Amniotic stem cell (primary cell): ENCODE measurements around the gene FAT2.

Experiments used
- DNase-seq: peaks from one replicate; lab custom pipeline; 2025; lab: John Stamatoyannopoulos, UW

FAT2 gene, protein sequence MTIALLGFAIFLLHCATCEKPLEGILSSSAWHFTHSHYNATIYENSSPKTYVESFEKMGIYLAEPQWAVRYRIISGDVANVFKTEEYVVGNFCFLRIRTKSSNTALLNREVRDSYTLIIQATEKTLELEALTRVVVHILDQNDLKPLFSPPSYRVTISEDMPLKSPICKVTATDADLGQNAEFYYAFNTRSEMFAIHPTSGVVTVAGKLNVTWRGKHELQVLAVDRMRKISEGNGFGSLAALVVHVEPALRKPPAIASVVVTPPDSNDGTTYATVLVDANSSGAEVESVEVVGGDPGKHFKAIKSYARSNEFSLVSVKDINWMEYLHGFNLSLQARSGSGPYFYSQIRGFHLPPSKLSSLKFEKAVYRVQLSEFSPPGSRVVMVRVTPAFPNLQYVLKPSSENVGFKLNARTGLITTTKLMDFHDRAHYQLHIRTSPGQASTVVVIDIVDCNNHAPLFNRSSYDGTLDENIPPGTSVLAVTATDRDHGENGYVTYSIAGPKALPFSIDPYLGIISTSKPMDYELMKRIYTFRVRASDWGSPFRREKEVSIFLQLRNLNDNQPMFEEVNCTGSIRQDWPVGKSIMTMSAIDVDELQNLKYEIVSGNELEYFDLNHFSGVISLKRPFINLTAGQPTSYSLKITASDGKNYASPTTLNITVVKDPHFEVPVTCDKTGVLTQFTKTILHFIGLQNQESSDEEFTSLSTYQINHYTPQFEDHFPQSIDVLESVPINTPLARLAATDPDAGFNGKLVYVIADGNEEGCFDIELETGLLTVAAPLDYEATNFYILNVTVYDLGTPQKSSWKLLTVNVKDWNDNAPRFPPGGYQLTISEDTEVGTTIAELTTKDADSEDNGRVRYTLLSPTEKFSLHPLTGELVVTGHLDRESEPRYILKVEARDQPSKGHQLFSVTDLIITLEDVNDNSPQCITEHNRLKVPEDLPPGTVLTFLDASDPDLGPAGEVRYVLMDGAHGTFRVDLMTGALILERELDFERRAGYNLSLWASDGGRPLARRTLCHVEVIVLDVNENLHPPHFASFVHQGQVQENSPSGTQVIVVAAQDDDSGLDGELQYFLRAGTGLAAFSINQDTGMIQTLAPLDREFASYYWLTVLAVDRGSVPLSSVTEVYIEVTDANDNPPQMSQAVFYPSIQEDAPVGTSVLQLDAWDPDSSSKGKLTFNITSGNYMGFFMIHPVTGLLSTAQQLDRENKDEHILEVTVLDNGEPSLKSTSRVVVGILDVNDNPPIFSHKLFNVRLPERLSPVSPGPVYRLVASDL (N-terminal part only)

DNA sequence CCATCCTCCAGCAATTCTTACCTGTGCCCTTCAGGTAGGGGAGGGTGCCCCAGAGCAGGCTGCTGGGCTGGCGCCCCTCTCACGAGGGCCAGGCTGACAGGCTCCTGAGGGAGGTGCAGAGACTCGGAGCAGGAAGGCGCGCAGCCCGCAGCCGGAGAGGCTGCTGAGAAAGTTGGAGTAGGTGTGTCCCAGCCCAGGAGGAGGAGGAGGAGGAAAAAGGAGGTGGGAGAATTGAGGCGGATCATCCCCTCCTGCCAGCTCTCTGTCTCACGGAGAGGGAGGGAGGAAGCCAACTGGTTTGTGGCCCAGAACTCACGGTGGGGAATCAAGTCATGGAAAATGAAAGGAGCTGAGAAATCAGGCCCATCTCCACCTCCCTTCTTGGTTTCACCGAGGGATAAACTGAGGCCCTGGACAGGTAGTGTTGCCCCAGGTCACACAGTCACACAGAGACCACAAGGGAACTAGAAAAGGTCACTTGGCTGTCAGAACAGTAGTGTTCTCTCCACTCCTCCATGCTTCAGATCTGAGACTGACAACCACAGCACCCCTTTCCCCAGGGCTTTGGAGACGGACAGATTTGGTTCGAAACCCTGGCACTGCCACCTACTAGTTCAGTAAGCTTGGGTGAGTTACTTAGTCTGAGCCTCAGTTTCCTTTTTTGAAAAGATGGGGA lies at the start of gene FAT2:
TSS of gene FAT2 (minus strand) at position 188 of the 676 bp plus-strand sequence. CDS start 22,400 bp downstream, outside the sequence.
- DNase-seq = no peak

GRCh38 chr5:151638619-151639018 lies 47.5 kb upstream of the FAT2 start:
- DNase-seq = no peak

DNA sequence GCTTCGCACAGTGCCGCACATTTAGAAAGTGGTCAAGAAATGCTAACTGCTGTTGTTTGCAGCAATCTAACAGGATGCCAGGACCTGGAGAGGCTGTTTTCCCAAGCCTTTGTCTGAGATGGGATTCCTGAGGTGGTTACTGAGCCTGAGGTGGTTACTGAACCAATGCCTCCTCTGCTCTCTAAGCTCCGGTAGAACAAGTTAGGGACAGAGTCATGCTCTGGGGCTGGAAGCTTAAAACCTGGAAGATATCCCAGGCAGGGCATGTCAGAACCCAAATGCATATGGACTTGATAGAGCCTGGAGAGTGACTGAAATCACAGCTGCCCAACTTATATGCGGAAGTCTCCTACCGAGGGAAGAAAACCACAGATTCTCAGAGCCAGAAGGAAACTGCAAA lies 46.5 kb upstream of the FAT2 start:
- DNase-seq = no peak

DNA sequence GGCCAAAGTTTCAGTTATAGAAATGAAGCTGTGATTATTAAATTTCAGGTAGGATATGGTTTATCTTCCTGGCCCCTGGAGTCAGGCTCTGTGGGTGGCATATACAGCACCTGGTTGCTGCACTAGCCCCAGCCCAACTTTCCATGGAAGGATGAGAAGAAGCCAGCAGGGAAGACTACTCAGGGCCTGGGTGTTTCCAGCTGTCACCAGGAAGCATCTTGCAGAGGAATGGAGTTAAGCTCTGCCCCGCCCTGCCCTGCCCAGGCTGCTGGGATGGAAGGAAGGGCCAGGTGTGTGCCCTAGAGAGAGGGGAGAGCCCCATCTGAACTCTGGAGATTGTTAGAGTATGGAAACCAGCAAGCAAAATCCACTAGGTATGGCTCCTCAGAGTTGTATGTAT lies 42.8 kb upstream of the FAT2 start:
- DNase-seq = no peak

- DNase-seq = no peak
These were observed 41.8 kb upstream of the FAT2 start for GRCh38 chr5:151632941-151633340.

- no peak for DNase-seq
These were observed 41.4 kb upstream of the FAT2 start for GRCh38 chr5:151632524-151632923.

- DNase-seq = no peak
These were observed 40.8 kb upstream of the FAT2 start for GRCh38 chr5:151631941-151632340.

DNA sequence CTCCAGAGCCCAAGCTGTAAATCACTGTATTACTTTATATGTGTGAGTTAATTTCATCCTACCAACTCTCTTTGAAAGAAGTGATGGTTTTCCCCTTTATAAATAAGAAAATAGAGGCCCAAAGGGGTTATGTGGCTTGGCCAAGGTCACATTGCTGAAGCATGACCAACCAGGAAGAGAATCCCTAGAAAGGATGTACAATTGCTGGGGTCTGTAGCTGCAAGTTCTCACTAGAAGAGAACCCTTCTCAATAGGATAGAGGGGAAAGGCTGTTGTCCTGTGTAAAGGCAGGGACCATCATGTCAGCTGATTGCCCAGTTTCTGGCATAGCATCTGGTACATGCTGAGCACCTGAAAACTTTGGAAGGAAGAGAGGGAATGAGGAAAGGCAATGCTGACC lies 39.0 kb upstream of the FAT2 start:
- DNase-seq = no peak

DNA sequence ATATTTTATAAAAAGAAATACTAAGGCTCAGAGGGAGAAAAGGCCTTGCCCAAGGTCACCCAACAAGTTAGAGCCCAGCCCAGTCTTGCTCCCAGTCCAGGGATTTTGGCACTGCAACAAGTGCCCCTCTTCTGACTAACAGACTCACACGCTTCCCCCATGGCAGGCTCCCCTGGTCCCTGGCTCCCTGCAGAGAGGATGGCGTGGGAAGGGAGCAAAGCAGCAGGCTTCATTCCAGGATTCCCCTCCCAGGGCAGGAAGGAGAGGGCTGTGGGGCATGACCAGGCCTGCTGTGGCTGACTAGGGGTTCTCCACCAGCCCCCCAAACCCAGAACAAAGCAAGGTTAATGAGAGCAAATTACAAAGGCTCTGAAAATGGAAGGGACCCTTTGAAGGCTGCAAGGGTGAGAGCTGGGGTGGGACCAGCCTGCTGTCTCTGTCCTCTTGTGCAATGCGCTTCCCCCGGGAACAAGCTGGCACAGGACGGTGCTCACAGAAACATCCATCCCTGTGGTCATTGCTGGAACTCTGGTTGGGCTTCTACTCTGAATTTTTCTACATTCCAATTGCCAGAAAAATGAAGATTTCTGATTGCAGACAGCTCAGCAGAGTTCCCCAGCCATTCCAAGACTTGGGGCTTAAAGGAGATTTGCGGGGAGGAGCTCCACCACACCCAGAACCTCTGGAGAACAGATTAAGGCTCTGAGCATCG lies 37.1 kb upstream of the FAT2 start:
- DNase-seq = no peak

DNA sequence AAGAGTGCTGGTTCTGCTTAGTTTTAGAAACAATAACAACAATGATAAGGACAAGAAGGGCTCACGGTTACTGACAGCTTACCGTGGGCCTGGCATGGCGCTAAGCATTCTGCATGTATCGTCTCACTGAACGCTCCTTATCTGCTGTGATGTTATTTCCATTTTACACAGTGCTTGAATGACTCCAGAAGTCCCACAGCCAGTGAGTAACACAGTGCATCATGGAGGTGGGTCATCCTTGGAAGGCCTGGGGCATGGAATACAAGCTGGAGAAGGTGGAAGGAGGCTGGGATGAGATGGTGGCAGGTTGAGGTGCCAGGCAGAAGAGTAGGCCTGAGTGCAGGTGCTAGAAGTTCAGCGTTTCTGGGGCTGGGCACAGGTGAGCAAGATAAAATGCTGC lies 36.5 kb upstream of the FAT2 start:
- DNase-seq = no peak

GRCh38 chr5:151625285-151625684 lies 34.2 kb upstream of the FAT2 start:
- DNase-seq = no peak

DNA sequence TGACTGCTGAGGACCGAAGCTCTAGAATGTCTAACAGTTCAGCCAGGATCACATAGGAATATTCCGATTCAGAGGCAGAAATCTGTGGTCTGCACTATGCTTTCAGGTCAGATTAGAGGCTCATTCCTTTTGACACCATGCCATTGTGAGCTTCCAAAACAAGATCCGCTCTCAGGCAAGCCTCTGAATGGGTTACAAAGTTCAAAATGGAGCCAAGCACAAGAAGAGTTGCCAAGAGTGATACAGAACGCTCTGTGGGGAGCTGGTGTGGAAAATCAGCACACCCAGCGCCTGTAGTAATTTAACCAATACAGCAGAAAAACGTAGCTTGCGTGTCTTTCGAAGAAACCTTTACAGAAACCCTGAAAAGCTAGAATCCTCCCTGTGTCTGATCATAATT lies 33.3 kb upstream of the FAT2 start:
- DNase-seq = no peak

GRCh38 chr5:151622367-151623088 lies 31.4 kb upstream of the FAT2 start:
- DNase-seq = no peak

DNA sequence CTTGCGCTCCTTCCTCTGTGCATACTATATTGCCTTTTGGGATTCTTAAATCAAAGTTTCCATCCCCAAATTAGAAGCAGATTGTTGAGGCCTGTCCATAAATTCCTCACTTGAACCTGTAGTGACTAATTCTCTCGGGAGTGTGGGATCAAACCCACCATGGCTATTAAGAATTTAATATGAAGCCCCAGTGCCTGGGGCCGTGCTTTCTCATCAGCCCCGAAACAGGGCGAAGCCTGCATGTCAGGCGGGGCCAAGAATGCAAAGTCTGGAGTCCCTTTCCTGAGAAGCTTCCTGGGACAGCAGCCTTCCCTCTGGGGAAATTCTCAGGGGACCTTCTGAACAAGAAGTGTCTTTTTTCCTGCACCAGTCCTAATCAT lies 29.3 kb upstream of the FAT2 start:
- no peak for DNase-seq

DNA sequence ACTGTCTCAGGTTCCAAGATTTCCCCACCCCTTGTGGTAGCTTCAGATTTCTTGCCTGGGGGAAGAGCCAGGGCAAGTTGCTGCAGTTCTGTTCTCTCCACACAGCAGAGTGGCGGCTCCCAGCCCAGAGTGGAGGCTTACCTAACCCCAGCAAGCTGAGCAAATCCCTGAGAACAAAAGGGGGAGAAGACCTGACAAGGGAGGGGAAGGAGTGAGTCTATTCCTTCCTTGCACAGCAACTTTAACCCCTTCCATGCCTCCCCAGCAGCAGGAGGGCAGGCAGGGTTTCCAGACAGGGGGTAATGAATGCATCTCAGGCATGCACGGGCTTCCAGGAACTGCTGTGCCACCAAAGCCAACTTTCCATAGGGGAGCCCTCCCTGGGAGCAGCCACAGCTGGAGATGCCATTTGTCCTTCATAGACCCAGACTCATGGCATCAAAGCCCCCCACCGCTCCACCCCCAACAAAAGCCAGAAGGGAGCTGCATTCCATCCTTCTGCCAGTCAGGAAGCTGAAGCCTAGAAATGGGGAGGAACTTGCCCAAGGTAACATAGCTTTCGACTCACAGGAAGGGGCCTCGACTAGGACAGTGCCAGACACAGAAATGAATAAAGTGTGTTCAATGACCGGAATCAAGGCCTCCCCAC lies 28.8 kb upstream of the FAT2 start:
- DNase-seq = no peak

DNA sequence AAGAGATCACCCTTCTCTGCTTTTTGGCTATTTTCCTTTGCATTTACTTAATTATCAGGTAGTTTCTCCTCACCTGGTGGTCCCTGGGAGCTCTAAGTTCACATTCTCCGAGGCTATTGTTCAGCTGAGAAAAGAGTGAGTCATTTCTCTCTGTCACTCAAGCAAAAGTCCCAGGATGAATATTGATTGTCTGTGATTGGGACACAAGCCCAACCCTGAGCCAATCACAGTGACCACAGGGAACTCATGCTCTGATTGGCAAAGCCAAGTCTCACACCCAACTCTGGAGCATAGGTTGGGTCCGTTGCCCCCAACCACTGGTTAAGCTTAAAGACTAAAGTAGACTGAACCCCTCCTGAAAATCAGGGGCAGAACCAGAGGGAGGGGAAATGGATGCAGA lies 27.8 kb upstream of the FAT2 start:
- no peak for DNase-seq

GRCh38 chr5:151617841-151618710 lies 26.9 kb upstream of the FAT2 start:
- DNase-seq = no peak

DNA sequence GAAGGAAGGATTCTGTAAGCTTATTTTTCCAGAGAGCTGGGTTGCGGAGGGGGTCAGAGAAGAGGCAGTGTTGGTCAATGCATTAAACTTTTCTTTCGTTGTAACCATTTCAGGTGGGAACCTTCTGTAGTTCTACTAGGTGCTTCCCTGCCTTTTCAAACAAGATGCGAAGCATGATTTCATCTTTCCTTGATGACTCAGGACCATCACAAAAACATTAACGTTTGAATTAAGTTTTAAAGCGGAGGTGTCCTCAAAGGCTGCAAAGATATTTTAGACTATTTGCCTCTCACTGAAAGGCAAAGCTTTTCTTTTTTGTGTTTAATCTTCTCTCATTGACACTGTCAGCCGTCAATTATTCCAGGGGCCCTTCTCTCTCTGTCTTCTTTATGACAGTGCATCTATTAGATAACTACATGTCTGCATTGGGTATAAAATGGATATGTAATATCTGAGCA lies 26.3 kb upstream of the FAT2 start:
- no peak for DNase-seq

DNA sequence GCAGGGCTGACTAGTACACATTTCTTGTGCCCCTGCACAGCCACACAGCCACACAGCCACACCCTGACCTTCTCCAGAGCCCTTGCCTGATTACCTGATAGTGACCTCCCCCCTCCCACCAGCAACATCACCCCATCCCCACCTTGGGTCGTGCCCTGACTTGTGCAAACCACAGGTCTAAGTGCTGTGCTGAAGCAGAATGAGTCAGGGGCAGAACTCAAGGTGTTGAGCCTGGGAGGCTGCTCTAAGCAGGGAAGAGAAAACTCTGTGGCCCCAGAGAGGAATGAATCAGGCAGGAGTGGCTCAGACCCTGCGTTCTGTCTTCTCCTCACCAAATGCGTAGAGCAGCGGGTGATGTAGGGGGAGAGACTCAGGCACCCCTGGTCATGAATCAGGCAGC lies 24.3 kb upstream of the FAT2 start:
- no peak for DNase-seq
